ENCODE measurements around the gene TF.
"Not testable (repeated sequence)": the region's sequence is repeated elsewhere in the genome, so short reads cannot be mapped to it uniquely, and the experiment has no call there.

TF gene

GRCh38 chr3:133765256-133765655 is 19.1 kb downstream of the TF start:
- H3K4me3 ChIP-seq (ENCODE audit: low read length) = no peak overlapping the region
- TF ChIP-seq ZNF274 (IDR thresholded peaks at IDR 0.05; ENCODE audit: low read depth, low read length) = no peak

- H3K4me3 ChIP-seq (ENCODE audit: low read length) = no peak overlapping the region
- no peak for TF ChIP-seq ZNF274 (IDR thresholded peaks at IDR 0.05; ENCODE audit: low read depth, low read length)
These were observed 21.4 kb downstream of the TF start for GRCh38 chr3:133767607-133768006.

GRCh38 chr3:133769536-133769935 is 23.3 kb downstream of the TF start:
- no peak overlapping the region for H3K4me3 ChIP-seq (ENCODE audit: low read length)
- TF ChIP-seq ZNF274 (IDR thresholded peaks at IDR 0.05; ENCODE audit: low read depth, low read length) = no peak

- no peak for TF ChIP-seq ZNF274 (IDR thresholded peaks at IDR 0.05; ENCODE audit: low read depth, low read length)
- H3K4me3 ChIP-seq (ENCODE audit: low read length) = no peak overlapping the region
These were observed 27.5 kb downstream of the TF start for GRCh38 chr3:133773732-133774131.

- H3K4me3 ChIP-seq (ENCODE audit: low read length) = no peak overlapping the region
- no peak for TF ChIP-seq ZNF274 (IDR thresholded peaks at IDR 0.05; ENCODE audit: low read depth, low read length)
These were observed 29.1 kb downstream of the TF start for GRCh38 chr3:133775309-133775708.

- TF ChIP-seq ZNF274 (IDR thresholded peaks at IDR 0.05; ENCODE audit: low read depth, low read length) = no peak
- no peak overlapping the region for H3K4me3 ChIP-seq (ENCODE audit: low read length)
These were observed 29.6 kb downstream of the TF start for GRCh38 chr3:133775835-133776234.

GRCh38 chr3:133776794-133777438 is 30.7 kb downstream of the TF start:
- no peak for TF ChIP-seq ZNF274 (IDR thresholded peaks at IDR 0.05; ENCODE audit: low read depth, low read length)
- H3K4me3 ChIP-seq (ENCODE audit: low read length) = no peak overlapping the region

GRCh38 chr3:133777807-133778568 is 31.8 kb downstream of the TF start:
- H3K4me3 ChIP-seq (ENCODE audit: low read length) = no peak overlapping the region
- no peak for TF ChIP-seq ZNF274 (IDR thresholded peaks at IDR 0.05; ENCODE audit: low read depth, low read length)

GRCh38 chr3:133779626-133780203 is 33.5 kb downstream of the TF start:
- no peak for TF ChIP-seq ZNF274 (IDR thresholded peaks at IDR 0.05; ENCODE audit: low read depth, low read length)
- no peak overlapping the region for H3K4me3 ChIP-seq (ENCODE audit: low read length)

- H3K4me3 ChIP-seq (ENCODE audit: low read length) = not testable (repeated sequence)
These were observed 34.6 kb downstream of the TF start for GRCh38 chr3:133780756-133781155.

- TF ChIP-seq ZNF274 (IDR thresholded peaks at IDR 0.05; ENCODE audit: low read depth, low read length) = no peak
- H3K4me3 ChIP-seq (ENCODE audit: low read length) = no peak overlapping the region
These were observed 35.4 kb downstream of the TF start for GRCh38 chr3:133781570-133781969.

GRCh38 chr3:133782454-133782853 is 36.3 kb downstream of the TF start:
- H3K4me3 ChIP-seq (ENCODE audit: low read length) = no peak overlapping the region
- no peak for TF ChIP-seq ZNF274 (IDR thresholded peaks at IDR 0.05; ENCODE audit: low read depth, low read length)

- TF ChIP-seq ZNF274 (IDR thresholded peaks at IDR 0.05; ENCODE audit: low read depth, low read length) = no peak
- H3K4me3 ChIP-seq (ENCODE audit: low read length) = no peak overlapping the region
These were observed 37.6 kb downstream of the TF start for GRCh38 chr3:133783762-133784161.

GRCh38 chr3:133788024-133788423 is 41.8 kb downstream of the TF start:
- no peak for TF ChIP-seq ZNF274 (IDR thresholded peaks at IDR 0.05; ENCODE audit: low read depth, low read length)

GRCh38 chr3:133792171-133792763 is 46.1 kb downstream of the TF start:
- TF ChIP-seq ZNF274 (IDR thresholded peaks at IDR 0.05; ENCODE audit: low read depth, low read length) = no peak
- H3K4me3 ChIP-seq (ENCODE audit: low read length) = no peak overlapping the region

More at GRCh38 chr3:133788024-133788423, 41.8 kb downstream of the TF start:
- H3K4me3 ChIP-seq (ENCODE audit: low read length) = no peak overlapping the region

All from GM08714 (cell line).